ENCODE data around the gene GALP.
"Not testable (repeated sequence)": the region's sequence is repeated elsewhere in the genome, so short reads cannot be mapped to it uniquely, and the experiment has no call there.

The GALP gene

GRCh38 chr19:56147307-56147706 lies 28.5 kb upstream of the GALP start:
- in situ Hi-C loops (cut with MboI; ENCODE audit: low sequenced_read_pairs): no loop called here

- in situ Hi-C loops (cut with MboI; ENCODE audit: low sequenced_read_pairs): no loop called here
Observed at GRCh38 chr19:56148096-56148495, 27.7 kb upstream of the GALP start.

- in situ Hi-C loops (cut with MboI; ENCODE audit: low sequenced_read_pairs): not testable (repeated sequence)
Observed at GRCh38 chr19:56148955-56149655, 26.7 kb upstream of the GALP start.

- in situ Hi-C loops (cut with MboI; ENCODE audit: low sequenced_read_pairs): no loop called here
Observed at GRCh38 chr19:56149656-56150038, 26.2 kb upstream of the GALP start.

GRCh38 chr19:56150358-56150757 lies 25.4 kb upstream of the GALP start:
- in situ Hi-C loops (cut with MboI; ENCODE audit: low sequenced_read_pairs): no loop called here

GRCh38 chr19:56152644-56153043 lies 23.2 kb upstream of the GALP start:
- in situ Hi-C loops (cut with MboI; ENCODE audit: low sequenced_read_pairs): no loop called here

- in situ Hi-C loops (cut with MboI; ENCODE audit: low sequenced_read_pairs): no loop called here
Observed at GRCh38 chr19:56153507-56153906, 22.3 kb upstream of the GALP start.

- in situ Hi-C loops (cut with MboI; ENCODE audit: low sequenced_read_pairs): no loop called here
Observed at GRCh38 chr19:56155124-56155687, 20.6 kb upstream of the GALP start.

GRCh38 chr19:56156768-56157167 lies 19.0 kb upstream of the GALP start:
- in situ Hi-C loops (cut with MboI; ENCODE audit: low sequenced_read_pairs): no loop called here

GRCh38 chr19:56158170-56158757 lies 17.5 kb upstream of the GALP start:
- in situ Hi-C loops (cut with MboI; ENCODE audit: low sequenced_read_pairs): no loop called here

GRCh38 chr19:56159009-56159559 lies 16.7 kb upstream of the GALP start:
- in situ Hi-C loops (cut with MboI; ENCODE audit: low sequenced_read_pairs): no loop called here

- in situ Hi-C loops (cut with MboI; ENCODE audit: low sequenced_read_pairs): no loop called here
Observed at GRCh38 chr19:56159622-56160271, 16.1 kb upstream of the GALP start.

- in situ Hi-C loops (cut with MboI; ENCODE audit: low sequenced_read_pairs): no loop called here
Observed at GRCh38 chr19:56161534-56161933, 14.3 kb upstream of the GALP start.

GRCh38 chr19:56162258-56162657 lies 13.6 kb upstream of the GALP start:
- in situ Hi-C loops (cut with MboI; ENCODE audit: low sequenced_read_pairs): no loop called here

GRCh38 chr19:56163097-56163496 lies 12.7 kb upstream of the GALP start:
- in situ Hi-C loops (cut with MboI; ENCODE audit: low sequenced_read_pairs): no loop called here

- in situ Hi-C loops (cut with MboI; ENCODE audit: low sequenced_read_pairs): no loop called here
Observed at GRCh38 chr19:56167064-56167578, 8.7 kb upstream of the GALP start.

- in situ Hi-C loops (cut with MboI; ENCODE audit: low sequenced_read_pairs): no loop called here
Observed at GRCh38 chr19:56170261-56170660, 5.5 kb upstream of the GALP start.

- in situ Hi-C loops (cut with MboI; ENCODE audit: low sequenced_read_pairs): no loop called here
Observed at GRCh38 chr19:56174086-56174485, 1.7 kb upstream of the GALP start.

- in situ Hi-C loops (cut with MboI; ENCODE audit: low sequenced_read_pairs): no loop called here
Observed at GRCh38 chr19:56174550-56174949, 1.3 kb upstream of the GALP start.

GRCh38 chr19:56176310-56176709 lies 502 bp downstream of the GALP start:
- in situ Hi-C loops (cut with MboI; ENCODE audit: low sequenced_read_pairs): not testable (repeated sequence)

- in situ Hi-C loops (cut with MboI; ENCODE audit: low sequenced_read_pairs): no loop called here
Observed at GRCh38 chr19:56176881-56177280, 1.1 kb downstream of the GALP start.

Measured in HL-60/S4 (cell line).